ENCODE data around the gene SPINK4. TPM values are rescaled to one million over a fixed set of nuclear protein-coding genes. Genes with fewer than 3 reads are reported as not detected.

SPINK4 gene
- total RNA-seq (ENCODE audit: unreplicated experiment): not detected
- long read RNA-seq: 0 reads

GRCh38 chr9:33239921-33240320 is at the start of gene SPINK4:
Gene SPINK4 (plus strand): TSS chr9:33240167. CDS start chr9:33240209, 42 bp downstream.
- no peak for DNase-seq
- no peaks in the 10 kb centered on the region for H3K4me1 Mint-ChIP-seq (ENCODE audit: low read depth, unreplicated experiment)
- TF ChIP-seq CTCF (IDR thresholded peaks at IDR 0.05; ENCODE audit: partially characterized antibody, unreplicated experiment): no peak
- H3K9me3 Mint-ChIP-seq (ENCODE audit: unreplicated experiment): peaks cover 2% of the 10 kb centered on the region
- no peak within 1 kb of the TSS for H3K27ac Mint-ChIP-seq (ENCODE audit: unreplicated experiment)
- peaks cover 4% of the 10 kb centered on the region for H3K36me3 Mint-ChIP-seq (ENCODE audit: unreplicated experiment)
- H3K4me3 Mint-ChIP-seq (ENCODE audit: unreplicated experiment): no peak within 1 kb of the TSS
- peaks cover 3% of the 10 kb centered on the region for H3K27me3 Mint-ChIP-seq (ENCODE audit: unreplicated experiment)

- Mint-ChIP-seq H3K4me1 (ENCODE audit: low read depth, unreplicated experiment) (peaks cover 12% of the 10 kb centered on the region), H3K4me3 (ENCODE audit: unreplicated experiment) (no peak overlapping the region), H3K27ac (ENCODE audit: unreplicated experiment) (no peak overlapping the region), H3K9me3 (ENCODE audit: unreplicated experiment) (peaks cover 3% of the 10 kb centered on the region), H3K27me3 (ENCODE audit: unreplicated experiment) (peaks cover 3% of the 10 kb centered on the region), H3K36me3 (ENCODE audit: unreplicated experiment) (no peaks in the 10 kb centered on the region)
- DNase-seq: no peak
- no peak for TF ChIP-seq CTCF (IDR thresholded peaks at IDR 0.05; ENCODE audit: partially characterized antibody, unreplicated experiment)
Observed at GRCh38 chr9:33192493-33193255, 47.3 kb upstream of the SPINK4 start.

- TF ChIP-seq CTCF (IDR thresholded peaks at IDR 0.05; ENCODE audit: partially characterized antibody, unreplicated experiment): no peak
- no peak overlapping the region for H3K27ac Mint-ChIP-seq (ENCODE audit: unreplicated experiment)
- H3K9me3 Mint-ChIP-seq (ENCODE audit: unreplicated experiment): no peaks in the 10 kb centered on the region
Observed at GRCh38 chr9:33193818-33194217, 46.1 kb upstream of the SPINK4 start.

GRCh38 chr9:33196736-33197135 is 43.2 kb upstream of the SPINK4 start:
- H3K4me1 Mint-ChIP-seq (ENCODE audit: low read depth, unreplicated experiment): peaks cover 4% of the 10 kb centered on the region
- DNase-seq: no peak
- H3K36me3 Mint-ChIP-seq (ENCODE audit: unreplicated experiment): no peaks in the 10 kb centered on the region
- no peaks in the 10 kb centered on the region for H3K9me3 Mint-ChIP-seq (ENCODE audit: unreplicated experiment)
- H3K4me3 Mint-ChIP-seq (ENCODE audit: unreplicated experiment): no peak overlapping the region
- no peak overlapping the region for H3K27ac Mint-ChIP-seq (ENCODE audit: unreplicated experiment)
- H3K27me3 Mint-ChIP-seq (ENCODE audit: unreplicated experiment): no peaks in the 10 kb centered on the region
- TF ChIP-seq CTCF (IDR thresholded peaks at IDR 0.05; ENCODE audit: partially characterized antibody, unreplicated experiment): no peak

More at GRCh38 chr9:33193818-33194217, 46.1 kb upstream of the SPINK4 start:
- Mint-ChIP-seq H3K4me3 (ENCODE audit: unreplicated experiment) (no peak overlapping the region), H3K27me3 (ENCODE audit: unreplicated experiment) (no peaks in the 10 kb centered on the region), H3K4me1 (ENCODE audit: low read depth, unreplicated experiment) (peaks cover 7% of the 10 kb centered on the region), H3K36me3 (ENCODE audit: unreplicated experiment) (no peaks in the 10 kb centered on the region)
- DNase-seq: no peak

All from glutamatergic neuron (in vitro differentiated cells).